KBM-7 (cell line): Measurements from ENCODE around the gene CCDC142.
A peak's percentile ranks its signal among the peaks of the same experiment; 100 is the strongest.

Experiments
- DNase-seq: peaks from one replicate; pipeline ENCODE4 v3.0.0-alpha.2; 2015
- in situ Hi-C: fragments of 300-500 bp; cut with MboI; formaldehyde crosslinking; loops from 2 replicates; pipeline ENCODE4 v1.14.3; 2020; ENCODE audit warnings: low sequenced_read_pairs, low pct_unique_long_range_greater_than_20kb, mixed read lengths

Gene CCDC142

GRCh38 chr2:74482801-74483674 is at the start of gene CCDC142, which contains the start of gene TTC31:
TSS of gene CCDC142 (minus strand) at chr2:74482998. CDS start at chr2:74482837, 161 bp downstream.
TSS of gene TTC31 (plus strand) at chr2:74483081. CDS start at chr2:74483096, 15 bp downstream.
- DNase-seq = peak; percentile 96
- in situ Hi-C loops = loop anchor here (10.0 kb wide), 1 partner anchor 112 kb away; no protein-coding TSS in a partner anchor

GRCh38 chr2:74532222-74532621 is 49.4 kb upstream of the CCDC142 start:
- peak; percentile 41 for DNase-seq
- in situ Hi-C loops = no loop called here

- in situ Hi-C loops = no loop called here
These were observed 48.9 kb upstream of the CCDC142 start for GRCh38 chr2:74531666-74532065.

GRCh38 chr2:74530239-74531187 is 47.7 kb upstream of the CCDC142 start:
- in situ Hi-C loops = no loop called here
- peak; percentile 45 for DNase-seq

More at GRCh38 chr2:74531666-74532065, 48.9 kb upstream of the CCDC142 start:
- no peak for DNase-seq

GRCh38 chr2:74529357-74530238 is 46.8 kb upstream of the CCDC142 start, which contains the start of the genes AUP1 and HTRA2:
TSS of gene AUP1 (minus strand) at chr2:74529706. CDS start at chr2:74529629, 77 bp downstream.
TSS of gene HTRA2 (plus strand) at chr2:74529933. CDS start at chr2:74530007, 74 bp downstream.
- peak; percentile 97 for DNase-seq

GRCh38 chr2:74528600-74529356 is 46.0 kb upstream of the CCDC142 start:
- in situ Hi-C loops = no loop called here

More at GRCh38 chr2:74529357-74530238, 46.8 kb upstream of the CCDC142 start, which contains the start of the genes AUP1 and HTRA2:
- in situ Hi-C loops = no loop called here

GRCh38 chr2:74527741-74528140 is 44.9 kb upstream of the CCDC142 start:
- in situ Hi-C loops = no loop called here
- DNase-seq = no peak

More at GRCh38 chr2:74528600-74529356, 46.0 kb upstream of the CCDC142 start:
- DNase-seq = no peak

GRCh38 chr2:74526649-74527230 is 43.9 kb upstream of the CCDC142 start:
- in situ Hi-C loops = no loop called here
- DNase-seq = no peak

GRCh38 chr2:74525717-74526648 is 43.2 kb upstream of the CCDC142 start, which contains the start of gene DQX1:
TSS of gene DQX1 (minus strand) at chr2:74526231. CDS start at chr2:74525729, 502 bp downstream.
- peak; percentile 84 for DNase-seq
- in situ Hi-C loops = no loop called here

- no peak for DNase-seq
- in situ Hi-C loops = no loop called here
These were observed 42.3 kb upstream of the CCDC142 start for GRCh38 chr2:74524955-74525716.

- no peak for DNase-seq
- in situ Hi-C loops = no loop called here
These were observed 41.2 kb upstream of the CCDC142 start for GRCh38 chr2:74524005-74524404.

GRCh38 chr2:74522516-74522915 is 39.7 kb upstream of the CCDC142 start:
- no peak for DNase-seq
- in situ Hi-C loops = no loop called here

GRCh38 chr2:74516650-74517049 is 33.9 kb upstream of the CCDC142 start:
- in situ Hi-C loops = no loop called here
- DNase-seq = no peak

GRCh38 chr2:74515981-74516633 is 33.3 kb upstream of the CCDC142 start:
- DNase-seq = no peak
- in situ Hi-C loops = no loop called here
